K562 (cell line): ENCODE results near the gene SUPT16H. TPM values are rescaled to one million over a fixed set of nuclear protein-coding genes. Genes with fewer than 3 reads are reported as not detected.

ENCODE experiments used
- ATAC-seq: fragments of 200-7000 bp; cut with Tn5 transposase; 3 replicates; pipeline ENCODE4 v1.9.1; 2020; ENCODE audit warnings: moderate library complexity
- BruUV-seq: library from RNA; stranded (reverse); fragments of 400-500 nt; replicated peaks from 2 replicates; lab custom pipeline; 2021; lab: Mats Ljungman, UMichigan
- CTCF ChIA-PET: fragments of 300-600 bp; formaldehyde crosslinking; extraction: SDS; loops from one replicate; lab custom pipeline; 2021; ENCODE audit warnings: low intra/inter-chr PET ratio; lab: Yijun Ruan, JAX
- POLR2A ChIA-PET: fragments of 300-600, 350-650 bp; sonication (Branson Sonifier 250); formaldehyde crosslinking; extraction: SDS; loops from one replicate; lab custom pipeline; 2021; ENCODE audit warnings: antibody characterized with exemption, inconsistent platforms; lab: Yijun Ruan, JAX
- DNase-seq, 4 experiments: peaks; one replicate each; pipeline versions ENCODE4 v3.0.0 to v3.0.0-alpha.2; 2011 to 2018; ENCODE audit warnings: low spot score in 3 of 4, mixed read lengths in 3 of 4; ENCODE audit errors: extremely low read depth in 1 of 4
- FAIRE-seq: peaks from 2 replicates; lab custom pipeline; 2011; peaks lifted over from hg19 to GRCh38; lab: Jason Lieb, UNC
- H2AFZ ChIP-seq: 2 replicates; pipeline ENCODE4 v1.6.0; 2011; ENCODE audit warnings: low read depth, low read length, control low read depth, inconsistent platforms
- H3K27ac ChIP-seq: fragments of 200-600 bp; 3 replicates; pipeline ENCODE4 v1.8.0; 2011; ENCODE audit warnings: low read depth, mild to moderate bottlenecking, control low read depth, inconsistent platforms, low read length, moderate library complexity, mixed read lengths; ENCODE audit errors: extremely low read depth
- H3K27me3 ChIP-seq, 2 experiments: fragments of 300-600 bp in 1 of 2; 2 replicates in 1 of 2; 3 replicates in 1 of 2; pipeline versions ENCODE4 v1.6.0 to v1.8.0; 2011; ENCODE audit warnings: inconsistent platforms in 2 of 2, low read length in 2 of 2, mild to moderate bottlenecking in 1 of 2, mixed read lengths in 1 of 2, moderate library complexity in 1 of 2; ENCODE audit not compliant: control insufficient read depth in 2 of 2, insufficient read depth in 2 of 2
- H3K36me3 ChIP-seq: fragments of 300-600 bp; 3 replicates; pipeline ENCODE4 v1.8.0; 2011; ENCODE audit warnings: mild to moderate bottlenecking, low read length, inconsistent platforms; ENCODE audit not compliant: control insufficient read depth, insufficient read depth
- H3K4me1 ChIP-seq, 2 experiments: fragments of 200-600 bp in 1 of 2; replicated peaks in 1 of 2; 2 replicates in 1 of 2; 3 replicates in 1 of 2; pipeline versions ENCODE4 v1.5.1 to v1.8.0; 2011; ENCODE audit warnings: inconsistent platforms in 2 of 2, low read length in 2 of 2, mild to moderate bottlenecking in 1 of 2, mixed read lengths in 1 of 2, moderate library complexity in 1 of 2; ENCODE audit not compliant: control insufficient read depth in 2 of 2, insufficient read depth in 2 of 2
- H3K4me2 ChIP-seq: 2 replicates; pipeline ENCODE4 v1.6.1; 2011; ENCODE audit warnings: low read length, control low read depth, inconsistent platforms, mixed read lengths; ENCODE audit not compliant: insufficient read depth
- H3K4me3 ChIP-seq: fragments of 200-600 bp; sonication (generic), shearing (Covaris generic); 2 replicates; pipeline ENCODE4 v1.5.1; 2016; ENCODE audit warnings: control low read depth, inconsistent platforms
- H3K79me2 ChIP-seq: fragments of 200-600 bp; 3 replicates; pipeline ENCODE4 v1.8.0; 2011; ENCODE audit warnings: low read length, inconsistent platforms; ENCODE audit not compliant: control insufficient read depth, insufficient read depth
- H3K9ac ChIP-seq, 2 experiments: 2 replicates each; pipeline versions ENCODE4 v1.6.0 to v1.6.1; 2011; ENCODE audit warnings: low read depth in 2 of 2, low read length in 2 of 2, control low read depth in 1 of 2, inconsistent platforms in 1 of 2, mild to moderate bottlenecking in 1 of 2, mixed read lengths in 1 of 2; ENCODE audit not compliant: insufficient read depth in 1 of 2
- H3K9me1 ChIP-seq: one replicate; pipeline ENCODE4 v1.6.0; 2011; ENCODE audit warnings: inconsistent platforms, mild to moderate bottlenecking, low read length, moderate library complexity; ENCODE audit not compliant: control insufficient read depth, insufficient read depth
- H3K9me3 ChIP-seq: replicated peaks from 2 replicates; pipeline ENCODE4 v1.5.1; 2011; ENCODE audit warnings: low read depth, low read length, inconsistent platforms; ENCODE audit not compliant: control insufficient read depth, insufficient read depth
- H4K20me1 ChIP-seq: replicated peaks from 2 replicates; pipeline ENCODE4 v1.6.1; 2011; ENCODE audit warnings: low read length, inconsistent platforms, mixed read lengths; ENCODE audit not compliant: control insufficient read depth, insufficient read depth
- ARID1B ChIP-seq: fragments of 450-650 bp; IDR thresholded peaks from 2 replicates; pipeline ENCODE4 v1.6.1; 2016; ENCODE audit warnings: antibody characterized with exemption, mild to moderate bottlenecking, inconsistent platforms
- ATF3 ChIP-seq, 2 experiments: fragments of 450-650 bp in 1 of 2; sonication (generic) in 1 of 2; formaldehyde crosslinking in 1 of 2; IDR thresholded peaks in 1 of 2; conservative IDR thresholded peaks in 1 of 2; 2 replicates each; pipeline versions ENCODE4 v1.6.1 to v1.8.1; 2016 to 2023; ENCODE audit warnings: mild to moderate bottlenecking in 2 of 2, moderate library complexity in 2 of 2, inconsistent platforms in 1 of 2, missing genetic modification reagents in 1 of 2
- ATF7 ChIP-seq: fragments of 450-650 bp; IDR thresholded peaks from 2 replicates; pipeline ENCODE4 v1.7.1; 2014; ENCODE audit warnings: mild to moderate bottlenecking, moderate library complexity
- BRD4 ChIP-seq: fragments of 200-600 bp; sonication (generic); IDR thresholded peaks from 2 replicates; pipeline ENCODE4 v1.6.1; 2017; ENCODE audit warnings: inconsistent platforms
- CBFA2T3 ChIP-seq: fragments of 450-650 bp; IDR thresholded peaks from 2 replicates; pipeline ENCODE4 v1.6.1; 2017
- FOS ChIP-seq: IDR thresholded peaks from 3 replicates; pipeline ENCODE4 v1.6.1; 2011; ENCODE audit not compliant: insufficient read length; ENCODE audit errors: extremely low read depth
- JUND ChIP-seq, 2 experiments: IDR thresholded peaks; 2 replicates in 1 of 2; 3 replicates in 1 of 2; pipeline ENCODE4 v1.6.1; 2011; ENCODE audit warnings: borderline replicate concordance in 2 of 2, low read depth in 2 of 2, low read length in 2 of 2, improper control_type of control experiment in 1 of 2, missing biosample characterization in 1 of 2, missing genetic modification characterization in 1 of 2, missing genetic modification reagents in 1 of 2
- TEAD4 ChIP-seq, 2 experiments: sonication (generic) in 1 of 2; formaldehyde crosslinking in 1 of 2; IDR thresholded peaks; 2 replicates each; pipeline versions ENCODE4 v1.6.1 to v1.8.0; 2012 to 2022; ENCODE audit warnings: borderline replicate concordance in 1 of 2, inconsistent platforms in 1 of 2, low read length in 1 of 2, mild to moderate bottlenecking in 1 of 2, missing genetic modification reagents in 1 of 2
- ZNF592 ChIP-seq: fragments of 450-650 bp; IDR thresholded peaks from 2 replicates; pipeline ENCODE4 v1.6.1; 2017; ENCODE audit warnings: antibody characterized with exemption, mild to moderate bottlenecking
- in situ Hi-C: fragments of 300-500 bp; cut with MboI; formaldehyde crosslinking; loops from 4 replicates; pipeline ENCODE4 v1.15.0; 2018; ENCODE audit warnings: inconsistent platforms, mixed read lengths
- intact Hi-C: fragments of 100-400 bp; cut with micrococcal nuclease; formaldehyde crosslinking; loops from 2 replicates; pipeline ENCODE4 v1.14.2; 2022
- polyA plus RNA-seq, 8 experiments: library from polyadenylated mRNA; depleted of rRNA in 4 of 8; stranded (reverse) in 5 of 8; unstranded in 3 of 8; fragments of >200 nt; fragmentation: Nextera tagmentation in 2 of 8; fragmentation: Illumina TruSeq in 1 of 8; extraction: Ambion mirVana in 2 of 8; extraction: Trizol in 1 of 8; gene quantifications; 2 replicates each; pipeline versions ENCODE4 v1.2.1 to v1.2.3, GENCODE V29; 2011 to 2014; ENCODE audit warnings: inconsistent platforms in 1 of 8, missing spikeins in 1 of 8
- total RNA-seq, 7 experiments: library from RNA; depleted of rRNA in 6 of 7; stranded (reverse); fragments of >200 nt in 6 of 7; fragmentation: Illumina TruSeq in 2 of 7; extraction: Trizol in 2 of 7; gene quantifications; 2 replicates each; pipeline versions ENCODE4 v1.2.1 to v1.2.3, GENCODE V29; 2011 to 2021; ENCODE audit warnings: low replicate concordance in 1 of 7

The SUPT16H gene
- total and polyA plus RNA-seq, 9 of the 15 experiments (the other 6 are each of a cell fraction or from before 2014, with no cell fraction given) = 75.4 to 152 (median 105) TPM

- in situ Hi-C loops (no loop called here), intact Hi-C loops (loop anchor here (5.0 kb wide), 1 partner anchor 115 kb away; the partner anchor contains the start of gene HNRNPC)
- no peaks in the 10 kb centered on the region for H3K9me3 ChIP-seq
- H2AFZ ChIP-seq = no peak overlapping the region
- peak overlapping the region; percentile 17 to 95; a peak in 3 of 4 replicates for H3K9ac ChIP-seq
- POLR2A ChIA-PET = interaction anchor here (0.7 to 1.6 kb wide), 4 partner anchors 74 to 155 kb away, joined by 3 to 5 read pairs (median 3); no protein-coding TSS in a partner anchor
- peaks cover 78% of the 10 kb centered on the region for H3K79me2 ChIP-seq
- no peak for FAIRE-seq
- H3K36me3 ChIP-seq = peaks cover 64% of the 10 kb centered on the region; the same call in 2 of the 3 replicates
- TF ChIP-seq ARID1B (peak; percentile 30), FOS (no peak), ZNF592 (no peak), JUND (IDR thresholded peaks at IDR 0.05; ENCODE audit: borderline replicate concordance, low read depth, low read length) (peak; percentile 61; the same call in 1 of the 2 replicates), JUND (tag; IDR thresholded peaks at IDR 0.05; ENCODE audit: borderline replicate concordance, low read depth, low read length) (no peak), ATF7 (peak; percentile 40; the same call in 1 of the 2 replicates), ATF3 (IDR thresholded peaks at IDR 0.05) (peak; percentile 65), ATF3 (CRISPR knock-in tag; conservative IDR thresholded peaks at IDR 0.05) (no peak), TEAD4 (IDR thresholded peaks at IDR 0.05; ENCODE audit: low read length) (0 out of 2 replicates have a peak, but pooled peaks have one; percentile 18), TEAD4 (CRISPR knock-in tag; IDR thresholded peaks at IDR 0.05; ENCODE audit: borderline replicate concordance) (no peak), BRD4 (no peak), CBFA2T3 (peak; percentile 9; the same call in 1 of the 2 replicates)
- H3K4me2 ChIP-seq = peak overlapping the region; percentile 99
- CTCF ChIA-PET = no interaction called here
- H3K9me1 ChIP-seq = no peaks in the 10 kb centered on the region
- H3K27me3 ChIP-seq = no peaks in the 10 kb centered on the region
- no TSS peak for BruUV-seq
- peaks cover 5 to 16% of the 10 kb centered on the region in 2 experiments; a peak in 3 of 5 replicates for H3K4me1 ChIP-seq
- no peak for ATAC-seq
- H4K20me1 ChIP-seq = 0 out of 2 replicates have a peak, but pooled peaks cover 10% of the 10 kb centered on the region
- DNase-seq = no peak
- peak overlapping the region; percentile 74 for H3K4me3 ChIP-seq
- no peak overlapping the region; the same call in 2 of the 3 replicates for H3K27ac ChIP-seq
Observed at GRCh38 chr14:21382095-21382494, 1.7 kb downstream of the SUPT16H start.
